Activated CD4-positive, CD25-positive, alpha-beta regulatory T cell treated with anti-CD3 and anti-CD28 coated beads, Interleukin-2, amount 50 U/mL, for 72 hours (primary cell): Measurements from ENCODE around the gene PRKCZ.

Experiments
- DNase-seq: peaks from one replicate; pipeline ENCODE4 v3.0.0; 2021

The PRKCZ gene

GRCh38 chr1:2124446-2125198, 74.4 kb downstream of the PRKCZ start:
- DNase-seq = no peak

GRCh38 chr1:2125350-2126211, 75.4 kb downstream of the PRKCZ start:
- DNase-seq = no peak

- DNase-seq = no peak
Measured at GRCh38 chr1:2126331-2127186, 76.3 kb downstream of the PRKCZ start.

- no peak for DNase-seq
Measured at GRCh38 chr1:2127187-2128145, 77.3 kb downstream of the PRKCZ start.

GRCh38 chr1:2128189-2128901, 78.1 kb downstream of the PRKCZ start:
- no peak for DNase-seq

- no peak for DNase-seq
Measured at GRCh38 chr1:2129256-2129943, 79.2 kb downstream of the PRKCZ start.

- no peak for DNase-seq
Measured at GRCh38 chr1:2130156-2130555, 79.9 kb downstream of the PRKCZ start.

GRCh38 chr1:2130871-2131289, 80.7 kb downstream of the PRKCZ start:
- no peak for DNase-seq

GRCh38 chr1:2132222-2133038, 82.2 kb downstream of the PRKCZ start:
- DNase-seq = no peak

GRCh38 chr1:2133039-2133878, 83.0 kb downstream of the PRKCZ start:
- DNase-seq = peak; percentile 97

GRCh38 chr1:2133879-2134215, 83.6 kb downstream of the PRKCZ start:
- no peak for DNase-seq

- DNase-seq = no peak
Measured at GRCh38 chr1:2134266-2134620, 84.0 kb downstream of the PRKCZ start.

- no peak for DNase-seq
Measured at GRCh38 chr1:2134621-2135307, 84.6 kb downstream of the PRKCZ start.

- DNase-seq = no peak
Measured at GRCh38 chr1:2135441-2135841, 85.2 kb downstream of the PRKCZ start.

- no peak for DNase-seq
Measured at GRCh38 chr1:2135941-2136340, 85.7 kb downstream of the PRKCZ start.

- DNase-seq = no peak
Measured at GRCh38 chr1:2136386-2137235, 86.4 kb downstream of the PRKCZ start.
